GM19397 (cell line): Measurements from ENCODE around the gene CHL1.

Source experiments
- ATAC-seq: cut with Tn5 transposase; IDR thresholded peaks from one replicate; pipeline ENCODE4 v1.9.1; 2021; ENCODE audit warnings: mild to moderate bottlenecking, moderate library complexity; ENCODE audit not compliant: unreplicated experiment

CHL1 gene

GRCh38 chr3:277873-278272 is 81.3 kb downstream of the CHL1 start:
- ATAC-seq, result peak; percentile 21

DNA sequence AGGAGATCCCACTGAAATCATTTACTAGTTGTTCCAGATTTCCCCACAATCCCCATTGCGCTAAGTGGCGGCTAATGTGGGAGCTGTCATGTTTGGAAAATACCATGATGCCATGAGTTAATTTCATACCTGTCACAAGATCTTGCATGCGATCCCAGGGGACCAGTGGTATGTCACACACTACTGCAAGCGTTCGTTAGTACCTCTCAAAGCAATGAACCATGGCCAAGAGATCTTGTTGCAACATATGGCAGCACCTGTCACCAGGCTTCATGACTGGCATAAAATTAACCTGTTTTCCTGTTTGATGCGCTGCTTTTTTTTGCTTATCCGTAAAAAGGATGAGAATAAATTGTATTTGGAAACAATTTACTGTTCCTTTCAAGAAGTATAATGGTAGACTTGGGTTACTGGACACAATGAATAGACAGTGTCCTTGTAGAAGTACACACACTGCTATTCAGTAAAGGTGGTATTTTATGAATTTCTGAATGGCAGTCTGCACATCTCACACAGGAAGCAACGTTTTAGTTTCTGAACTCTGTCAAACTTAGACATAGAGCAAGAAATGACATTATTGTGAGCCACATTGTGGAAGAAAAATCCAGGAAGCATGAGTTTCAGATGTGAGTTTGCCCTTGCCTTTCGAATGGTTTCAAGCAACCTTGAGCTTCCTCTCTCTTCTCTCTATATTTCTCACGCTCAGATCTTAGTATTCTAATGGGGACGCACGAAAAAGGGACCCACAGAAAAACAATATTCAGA is 81.9 kb downstream of the CHL1 start:
- peak; percentile 81 for ATAC-seq

DNA sequence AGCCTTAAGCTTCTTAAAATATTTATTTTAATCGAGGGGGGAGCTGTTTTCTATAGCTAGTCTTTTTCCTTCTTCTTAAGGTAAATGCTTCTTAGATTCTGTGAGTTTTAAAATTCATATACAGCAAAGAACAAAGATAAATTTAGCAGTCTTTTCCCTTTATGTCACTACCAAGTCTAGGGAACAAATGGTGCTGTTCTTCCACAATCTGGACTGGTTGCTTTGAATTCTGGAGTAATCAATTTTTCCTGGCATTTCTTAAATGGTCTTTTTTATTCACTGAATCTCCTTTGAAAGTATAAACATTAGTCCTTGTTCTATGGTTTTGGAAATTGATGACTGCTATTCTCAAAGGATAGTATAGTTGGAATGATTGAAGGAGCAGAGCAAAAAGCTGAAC is 82.8 kb downstream of the CHL1 start:
- no peak for ATAC-seq

DNA sequence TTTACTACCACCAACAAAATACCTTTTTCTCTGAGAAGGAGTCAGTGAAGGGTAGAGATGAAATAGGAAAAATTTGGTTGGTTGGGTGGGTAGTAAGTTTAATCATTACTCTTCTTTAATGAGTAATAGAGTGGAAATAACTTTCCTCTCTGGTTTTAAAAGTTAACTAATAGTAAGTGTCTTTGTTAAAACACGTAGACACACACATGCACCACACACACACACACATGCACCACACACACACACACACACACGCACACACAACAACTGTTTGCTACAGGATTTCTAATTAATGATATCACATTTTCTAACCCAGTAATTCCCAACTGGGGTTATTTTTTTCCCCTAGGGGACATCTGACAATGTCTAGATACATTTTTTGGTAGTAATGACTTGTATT is 84.1 kb downstream of the CHL1 start:
- ATAC-seq, result no peak

DNA sequence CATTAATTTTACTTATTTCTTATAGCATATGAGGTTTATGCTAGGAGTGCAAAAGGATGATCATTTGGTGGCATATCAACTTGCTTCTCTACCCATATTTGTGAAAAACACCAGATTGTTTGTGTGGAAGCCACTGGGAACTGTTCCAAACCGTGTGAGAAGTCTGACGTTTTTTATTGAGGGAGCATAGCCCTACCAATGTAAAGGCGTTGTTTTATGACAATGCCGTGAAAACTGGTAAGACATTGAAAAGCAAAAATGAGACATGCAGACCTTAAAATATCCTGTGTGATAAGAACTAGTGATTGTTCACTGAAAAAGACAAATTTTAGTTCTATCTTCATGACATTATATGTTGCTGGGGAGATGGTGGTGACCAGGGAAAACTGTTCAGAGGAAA is 87.8 kb downstream of the CHL1 start:
- no peak for ATAC-seq

GRCh38 chr3:288417-288816 is 91.9 kb downstream of the CHL1 start:
- ATAC-seq, result no peak

- ATAC-seq, result no peak
These were observed 94.5 kb downstream of the CHL1 start for GRCh38 chr3:291028-291427.

DNA sequence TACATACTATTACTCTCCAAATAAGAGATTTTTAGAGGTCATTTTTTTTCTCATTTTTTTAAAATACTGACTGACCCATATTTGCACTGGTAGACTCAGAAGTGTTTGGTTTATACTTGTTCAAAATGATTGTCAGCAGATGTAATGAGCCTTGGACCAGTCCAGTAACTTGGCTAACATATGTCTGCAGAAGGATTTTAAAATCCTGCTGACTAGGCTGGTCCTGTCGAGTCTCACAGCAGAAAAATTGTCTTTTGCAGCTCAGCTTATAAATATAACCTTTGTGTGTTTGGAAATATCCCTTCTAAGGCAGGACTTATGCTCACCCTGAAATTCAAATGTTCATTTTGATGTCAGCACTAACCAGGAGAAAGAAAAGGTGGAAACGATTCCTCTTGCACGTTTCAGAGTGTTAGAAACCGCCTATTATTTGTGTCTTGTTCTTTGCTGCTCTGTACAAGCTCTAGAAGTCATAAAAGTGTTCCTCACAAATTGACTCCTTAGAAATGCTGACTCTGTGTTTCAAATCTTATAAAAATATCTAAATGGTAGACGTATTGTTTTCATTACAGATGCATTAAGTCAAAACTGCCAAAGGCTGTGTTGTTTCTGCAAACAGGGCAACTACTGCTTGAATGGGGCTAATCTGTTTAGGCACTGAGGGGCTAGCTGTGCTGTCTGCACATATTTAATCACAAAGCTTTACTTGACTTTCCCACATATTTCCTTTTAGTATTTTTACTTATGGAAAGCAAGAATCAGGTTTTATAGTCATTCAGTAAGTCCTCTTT is 95.3 kb downstream of the CHL1 start:
- ATAC-seq, result no peak

GRCh38 chr3:294096-294495 is 97.5 kb downstream of the CHL1 start:
- ATAC-seq, result no peak

DNA sequence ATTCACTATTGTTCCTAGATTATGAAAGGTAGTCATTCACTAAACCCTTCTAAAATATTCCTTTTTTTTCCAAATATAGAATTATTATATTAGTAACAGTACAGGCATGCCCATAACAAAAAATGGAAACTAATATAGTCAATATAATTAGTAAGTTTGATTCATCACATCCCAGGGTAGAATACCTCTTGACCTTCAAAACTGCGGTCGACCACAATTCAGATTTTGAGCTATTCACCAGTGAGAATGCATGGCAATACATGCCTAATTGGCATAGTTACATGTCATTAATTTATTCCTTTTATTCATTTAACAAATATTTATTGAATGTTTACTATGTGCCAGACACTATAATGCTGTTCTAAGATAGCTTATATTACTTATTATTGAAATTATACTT is 98.0 kb downstream of the CHL1 start:
- ATAC-seq, result no peak

DNA sequence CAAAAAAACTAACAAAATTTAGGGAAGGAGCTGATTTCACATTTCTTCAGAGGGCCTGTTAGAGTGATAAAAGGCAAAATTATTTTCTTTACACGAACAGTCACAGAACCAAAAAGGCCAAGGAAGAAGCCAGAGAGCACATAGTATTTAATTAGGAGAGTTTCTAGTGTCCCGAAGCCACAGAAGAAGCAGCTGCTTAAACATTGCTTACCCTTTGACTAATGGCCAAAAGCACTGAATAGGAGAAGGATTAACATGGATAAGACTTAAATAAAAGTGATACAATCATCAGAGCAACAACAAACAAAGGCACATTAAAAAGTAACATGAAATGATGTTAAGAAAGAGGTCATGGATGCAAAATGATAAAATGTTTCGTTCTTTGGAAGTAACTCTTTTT is 98.6 kb downstream of the CHL1 start:
- no peak for ATAC-seq

DNA sequence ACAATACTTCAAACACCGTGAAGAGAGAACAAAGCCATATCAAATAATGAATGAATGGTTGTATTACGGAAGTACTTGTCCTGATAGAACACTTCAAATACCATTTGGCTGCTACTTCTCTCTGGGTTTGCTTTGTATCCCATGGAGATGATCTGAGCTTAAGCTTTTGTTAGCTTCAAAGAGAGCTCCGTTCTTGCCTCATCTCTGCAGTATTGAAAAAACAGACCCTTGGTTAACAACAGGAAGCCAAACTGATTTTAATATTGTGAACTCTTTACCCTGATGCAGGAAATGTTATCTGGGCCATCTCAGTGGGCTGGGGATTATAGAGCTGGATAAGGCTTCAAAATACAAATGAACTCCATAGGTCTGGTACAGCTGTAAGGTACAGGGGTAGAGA is 101.0 kb downstream of the CHL1 start:
- no peak for ATAC-seq

DNA sequence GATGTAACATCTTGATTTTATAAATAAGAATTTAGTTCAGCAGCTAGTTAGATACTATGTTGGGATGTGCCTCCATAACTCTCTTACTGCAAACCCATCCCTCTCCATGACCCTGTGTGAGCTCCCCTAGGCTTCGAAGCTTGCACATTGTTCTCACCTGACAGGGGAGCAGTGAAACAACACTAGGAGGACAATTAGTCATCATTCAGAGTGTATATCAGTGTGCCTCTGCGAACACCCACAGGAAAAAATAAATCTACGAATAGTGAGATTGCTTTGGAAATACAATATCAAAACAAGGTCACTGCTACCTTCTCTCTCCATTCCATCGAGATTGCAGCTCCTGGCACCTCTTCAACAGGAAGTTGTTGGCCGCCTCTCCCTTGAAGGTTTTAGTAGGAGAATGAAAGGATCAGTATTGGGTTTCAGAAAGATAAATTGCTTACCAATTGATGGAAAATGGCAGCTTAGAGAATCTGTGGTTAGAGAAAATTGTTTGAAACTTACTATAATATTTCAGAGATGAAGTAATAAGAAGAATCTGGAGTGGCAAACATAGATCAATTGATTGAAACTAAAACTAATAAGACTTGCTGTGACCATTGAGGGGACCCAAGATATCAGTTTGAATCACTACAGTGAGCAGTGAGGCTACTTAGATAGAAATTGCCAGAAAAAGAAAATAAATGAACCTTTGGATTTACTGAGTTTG is 103.2 kb downstream of the CHL1 start:
- no peak for ATAC-seq

GRCh38 chr3:307182-307581 is 110.6 kb downstream of the CHL1 start:
- no peak for ATAC-seq

DNA sequence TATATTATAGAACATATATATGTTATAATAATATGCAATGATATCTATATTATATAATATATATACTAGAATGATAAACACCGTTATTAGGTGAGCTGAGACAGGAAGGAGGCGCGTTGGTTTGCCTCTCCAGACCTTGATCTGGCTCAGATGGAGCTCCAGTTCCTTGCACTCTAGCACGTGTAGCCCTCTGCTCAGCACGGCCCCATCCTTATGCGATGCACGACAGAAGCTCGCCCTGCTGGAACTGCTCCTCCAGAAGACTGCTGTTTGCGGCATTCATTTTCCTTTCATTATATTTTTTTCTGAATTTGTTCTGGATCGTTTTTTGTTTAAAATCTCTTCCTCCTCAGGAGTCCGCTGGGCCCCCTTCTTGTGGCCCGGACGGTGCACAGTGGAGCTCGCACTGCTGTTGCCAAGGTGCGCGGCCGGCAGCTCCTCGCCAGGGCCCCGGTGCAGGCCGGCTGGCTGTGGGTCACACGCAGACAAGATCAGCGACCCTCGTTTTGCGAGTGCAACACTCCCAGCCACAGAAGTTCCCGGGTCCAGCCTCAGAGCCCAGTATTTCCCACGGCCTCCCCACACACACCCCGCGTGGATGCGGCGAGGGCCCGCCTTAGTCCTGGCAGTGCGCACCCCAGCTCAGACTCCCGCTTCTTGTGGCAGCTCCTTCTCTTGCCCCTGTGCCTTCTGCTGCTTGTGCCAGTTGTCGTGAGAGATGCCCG is 112.2 kb downstream of the CHL1 start:
- peak; percentile 63 for ATAC-seq

DNA sequence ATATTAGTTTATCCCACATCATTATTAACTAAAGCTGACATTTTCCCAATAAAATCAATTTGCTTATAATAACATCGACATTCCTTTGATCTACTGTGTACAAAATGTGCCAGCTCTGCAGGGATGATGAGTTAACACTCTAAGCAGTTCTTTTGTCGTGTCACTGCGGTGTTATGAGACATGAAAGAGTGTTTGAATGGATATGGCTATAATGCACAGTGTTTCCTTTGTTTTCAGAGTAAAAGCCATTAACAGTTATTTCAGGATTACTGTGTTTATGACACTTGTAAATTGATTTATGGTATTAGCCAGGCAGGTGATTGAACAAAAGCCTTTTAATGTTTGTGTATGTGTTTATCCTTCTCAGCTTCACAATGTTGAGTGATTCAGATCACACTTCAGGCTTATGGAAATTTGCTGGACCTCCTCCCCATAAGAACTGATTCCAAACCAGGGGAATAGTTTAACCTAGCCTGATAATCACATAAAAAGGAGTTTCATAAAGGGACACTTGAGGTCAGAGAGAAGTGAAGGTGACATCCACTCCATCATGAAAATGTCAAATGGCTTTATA is 115.7 kb downstream of the CHL1 start:
- ATAC-seq, result no peak

GRCh38 chr3:312911-313310 is 116.3 kb downstream of the CHL1 start:
- no peak for ATAC-seq

- no peak for ATAC-seq
These were observed 120.4 kb downstream of the CHL1 start for GRCh38 chr3:317012-317411.

DNA sequence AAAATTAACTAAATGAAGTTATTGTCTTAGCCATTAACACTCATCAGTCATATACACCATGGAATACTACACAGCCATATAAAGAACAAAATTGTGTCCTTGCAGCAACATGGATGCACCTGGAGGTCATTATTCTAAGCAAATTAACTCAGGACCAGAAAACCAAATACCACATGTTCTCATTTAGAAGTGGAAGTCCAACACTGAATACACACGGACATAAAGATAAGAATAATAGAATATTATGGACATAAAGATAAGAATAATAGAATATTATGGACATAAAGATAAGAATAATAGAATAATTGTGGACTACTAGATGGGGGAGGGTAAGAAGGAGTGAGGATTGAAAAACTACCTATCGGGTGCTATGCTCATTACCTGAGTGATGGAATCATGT is 122.3 kb downstream of the CHL1 start:
- ATAC-seq, result no peak

DNA sequence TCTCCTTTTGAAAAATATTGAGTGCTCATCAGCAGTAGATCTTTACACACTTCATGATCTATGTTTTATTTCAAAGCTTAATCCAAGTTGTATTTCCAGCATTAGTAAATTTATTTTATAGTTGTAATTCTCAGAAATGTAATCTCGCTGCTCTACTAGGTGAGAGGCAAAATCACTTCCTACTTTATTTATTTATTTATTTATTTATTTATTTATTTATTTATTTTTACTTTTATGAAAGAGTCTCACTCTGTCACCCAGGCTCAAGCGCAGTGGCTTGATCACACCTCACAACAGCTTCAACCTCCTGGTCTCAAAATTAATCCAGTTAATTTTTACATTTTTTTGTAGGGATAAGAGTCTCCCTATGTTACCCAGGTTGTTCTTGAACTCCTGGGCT is 127.9 kb downstream of the CHL1 start:
- ATAC-seq, result no peak

- no peak for ATAC-seq
These were observed 128.9 kb downstream of the CHL1 start for GRCh38 chr3:325495-325894.
